DMS 273 treated with DMSO at 0.1 percent for 48 hours (cell line): Measurements from ENCODE around the gene NOTUM.

ENCODE experiments used
- DNase-seq: peaks from one replicate; lab custom pipeline; 2025; lab: John Stamatoyannopoulos, UW

The NOTUM gene

DNA sequence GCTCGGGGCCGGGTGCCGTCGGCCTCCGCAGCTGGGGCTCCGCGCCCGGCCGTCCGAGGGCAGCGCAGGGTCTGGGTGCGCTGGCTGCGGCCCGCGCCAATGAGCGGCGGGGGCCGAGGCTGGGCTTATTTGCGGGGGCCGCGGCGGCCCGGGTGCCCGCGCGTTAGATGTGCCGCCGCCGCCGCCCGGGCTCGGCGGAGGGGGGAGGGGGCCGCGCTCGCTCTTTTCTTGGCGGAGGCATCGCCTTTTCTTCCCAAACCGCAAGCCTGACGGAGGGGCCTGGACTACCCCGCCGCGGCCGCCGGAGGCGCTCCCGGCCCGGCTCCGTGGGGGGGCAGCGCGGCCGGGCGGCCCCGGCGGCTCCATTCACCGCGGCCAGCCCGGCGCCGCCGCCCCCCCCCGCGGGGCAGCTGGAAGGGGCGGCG is at the start of gene NOTUM:
TSS of gene NOTUM (minus strand) at position 101 of the 425 bp plus-strand sequence. CDS start 278 bp downstream, outside the sequence.
- no peak for DNase-seq

- DNase-seq, result no peak
Measured at GRCh38 chr17:82009413-82009812, 48.4 kb upstream of the NOTUM start.

- DNase-seq, result no peak
Measured at GRCh38 chr17:82008941-82009405, 48.0 kb upstream of the NOTUM start.

- DNase-seq, result no peak
Measured at GRCh38 chr17:82008258-82008940, 47.4 kb upstream of the NOTUM start.

DNA sequence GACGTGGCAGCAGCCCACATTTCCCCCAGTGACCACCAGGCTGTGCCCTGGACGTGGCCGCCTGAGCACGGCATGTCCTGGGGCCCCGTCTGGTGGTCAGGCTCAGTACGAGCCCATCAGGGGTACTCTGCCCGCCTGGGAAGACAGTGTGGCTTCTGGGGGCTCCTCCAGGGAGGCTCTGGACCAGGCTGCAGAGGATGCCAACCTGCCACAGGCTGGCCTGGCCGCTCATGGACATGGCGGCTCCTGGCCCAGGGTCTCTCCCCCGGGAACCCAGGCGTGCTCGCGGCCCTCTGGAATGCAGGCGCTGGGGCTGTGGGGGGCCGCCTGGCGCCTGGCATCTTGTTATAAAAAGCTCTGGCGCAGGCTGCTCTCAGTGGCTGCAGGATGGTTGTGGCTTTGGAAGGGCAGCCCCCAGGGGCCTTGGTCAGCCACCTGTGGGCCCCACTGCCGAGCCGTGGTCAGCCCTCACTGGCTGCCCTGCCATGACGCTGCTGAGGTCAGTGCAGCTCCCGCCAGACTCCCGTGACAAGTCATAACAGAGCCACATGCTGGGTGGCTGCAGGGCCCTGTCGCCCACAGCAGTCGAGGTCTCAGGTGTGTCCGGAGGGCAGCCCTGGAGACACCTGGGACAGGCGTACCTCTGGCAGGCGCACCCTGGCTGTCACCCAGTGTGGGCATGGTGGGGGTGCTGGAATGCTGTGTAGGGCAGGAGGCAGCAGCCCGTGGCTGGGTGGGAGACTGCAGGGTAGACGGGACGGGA is 46.7 kb upstream of the NOTUM start:
- DNase-seq, result no peak

- DNase-seq, result no peak
Measured at GRCh38 chr17:82007228-82007494, 46.2 kb upstream of the NOTUM start.

DNA sequence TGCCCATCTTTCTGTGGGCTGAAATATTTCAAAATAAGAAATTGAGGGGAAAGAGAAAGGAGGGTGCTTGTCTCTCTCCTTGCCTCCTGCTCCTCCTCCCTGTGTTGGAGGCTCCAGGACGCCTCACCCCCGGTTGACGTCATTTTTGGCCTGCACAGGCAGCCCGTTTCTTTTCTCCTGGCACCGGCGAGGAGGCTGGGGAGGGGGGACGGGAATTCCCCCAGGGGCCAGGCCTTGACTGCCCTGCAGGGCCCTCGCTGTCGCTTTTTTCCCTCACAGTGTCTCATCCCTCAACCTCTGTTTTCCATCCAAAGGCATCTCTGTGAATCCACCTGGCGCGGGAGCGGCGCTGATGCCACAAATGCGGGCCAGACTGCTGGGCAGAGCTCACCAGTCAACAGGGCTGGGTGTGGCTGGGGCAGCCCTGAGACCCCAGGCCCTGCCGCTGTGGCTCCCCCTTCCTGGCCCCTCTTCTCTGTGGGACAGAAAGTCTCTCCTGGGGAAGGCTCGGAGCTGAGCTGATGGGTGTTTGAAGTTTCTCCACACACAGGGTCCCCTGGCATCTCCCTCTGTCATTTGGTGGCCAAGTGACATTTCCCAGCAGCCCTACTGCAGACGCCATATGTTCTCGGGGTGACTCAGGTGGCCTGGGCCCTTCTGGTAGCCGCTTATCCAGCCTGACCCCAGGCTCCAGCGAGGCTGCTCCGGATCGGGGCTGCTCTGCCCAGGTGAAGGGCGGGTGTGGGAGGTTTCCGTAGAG is 45.7 kb upstream of the NOTUM start:
- DNase-seq, result no peak

DNA sequence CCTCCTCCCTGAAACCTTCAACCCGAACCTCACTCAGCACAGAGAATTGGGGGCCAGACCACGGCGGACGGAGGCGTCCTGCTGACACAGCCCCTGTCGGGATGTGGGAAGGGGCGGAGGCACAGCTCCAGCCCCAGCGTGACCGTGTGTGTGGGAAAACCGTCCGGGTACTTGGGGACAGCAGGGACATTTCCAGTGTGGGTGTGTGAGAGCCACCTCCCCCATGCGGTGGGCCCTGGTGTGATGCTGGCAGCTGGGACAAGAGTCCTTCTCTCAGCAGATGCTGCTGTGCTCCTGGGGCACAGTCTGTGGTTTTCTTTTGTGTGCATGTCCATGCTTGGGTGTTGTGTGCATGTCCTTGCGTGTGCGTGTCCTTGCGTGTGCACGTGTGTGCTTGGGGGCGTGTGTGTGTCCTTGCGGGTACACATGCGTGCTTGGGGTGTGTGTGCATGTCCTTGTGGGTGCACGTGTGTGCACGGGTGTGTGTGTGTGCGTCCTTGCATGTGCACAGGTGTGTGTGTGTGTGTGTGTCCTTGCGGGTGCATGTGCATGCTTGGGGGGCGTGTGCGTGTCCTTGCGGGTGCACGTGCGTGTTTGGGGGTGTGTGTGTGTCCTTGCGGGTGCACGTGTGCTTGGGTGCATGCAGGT is 44.8 kb upstream of the NOTUM start:
- DNase-seq, result no peak

- no peak for DNase-seq
Measured at GRCh38 chr17:82004517-82005455, 43.8 kb upstream of the NOTUM start.

DNA sequence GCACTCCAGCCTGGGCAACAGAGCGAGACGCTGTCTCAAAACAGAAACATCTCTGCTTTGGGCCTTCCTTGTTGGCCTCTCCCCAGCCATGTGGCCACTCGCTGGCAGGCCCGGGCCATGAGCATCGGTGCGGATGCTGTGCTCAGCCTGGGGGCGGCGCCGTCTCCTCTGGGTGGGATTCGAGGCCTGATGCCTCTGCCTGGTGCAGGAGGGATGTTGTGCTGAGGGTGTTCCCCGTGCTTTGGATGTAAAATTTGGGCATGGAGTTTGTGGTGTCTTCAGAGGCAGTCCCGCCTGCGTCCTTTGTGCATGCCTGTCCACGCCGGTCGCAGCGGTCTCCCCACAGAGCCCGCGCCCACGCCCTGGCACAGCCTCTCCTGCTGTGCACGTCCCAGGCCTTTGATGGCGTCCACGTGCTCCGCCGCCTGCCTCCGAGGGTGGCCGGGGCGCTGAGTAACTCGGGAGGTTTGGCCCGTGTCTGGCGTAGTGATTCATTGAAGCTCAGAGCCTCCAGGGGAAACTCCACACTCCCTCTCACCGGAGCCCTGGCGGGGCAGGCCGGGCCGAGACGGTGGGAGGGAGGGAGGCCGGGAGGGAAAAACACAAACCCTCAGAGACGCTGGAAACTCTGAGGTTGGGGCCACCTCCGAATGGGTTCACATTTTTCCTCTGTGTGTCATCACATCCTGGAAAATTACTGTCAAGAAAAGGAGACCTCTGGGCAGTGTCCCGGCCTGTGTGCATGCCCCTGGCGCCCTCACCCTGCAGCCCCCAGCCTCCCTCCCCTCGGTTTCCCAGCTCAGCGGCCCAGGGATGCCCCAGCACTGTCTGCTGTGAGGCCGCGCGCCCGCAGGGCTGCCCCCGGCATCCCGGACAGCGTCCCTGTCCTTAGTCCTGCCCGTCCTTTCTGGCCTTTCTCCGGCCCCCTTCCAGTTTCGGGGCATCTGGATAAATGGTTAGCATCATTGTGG is 42.7 kb upstream of the NOTUM start:
- no peak for DNase-seq

DNA sequence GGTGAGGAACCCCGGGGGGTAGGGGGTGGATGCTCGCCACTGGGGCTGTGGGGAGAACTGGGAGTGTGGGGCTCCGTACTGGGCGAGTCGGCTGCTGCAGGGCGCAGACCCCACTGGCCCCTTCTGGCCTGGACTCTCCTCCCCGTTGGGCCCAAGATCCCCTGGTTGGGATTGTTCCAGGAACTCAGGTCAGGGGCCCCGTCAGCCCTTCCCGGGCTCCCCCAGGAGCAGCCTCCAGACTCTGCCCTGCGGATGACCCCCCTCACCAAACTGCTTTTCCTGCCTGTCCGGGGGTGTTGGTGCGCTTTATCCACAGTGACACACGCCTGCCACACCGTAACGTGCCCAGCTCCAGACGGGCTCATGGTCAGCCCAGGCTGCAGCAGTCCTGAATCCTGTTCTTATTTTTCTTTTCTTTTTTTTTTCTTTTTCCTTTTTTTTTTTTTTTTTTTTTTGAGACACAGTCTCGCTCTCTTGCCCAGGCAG is 40.6 kb upstream of the NOTUM start:
- no peak for DNase-seq

DNA sequence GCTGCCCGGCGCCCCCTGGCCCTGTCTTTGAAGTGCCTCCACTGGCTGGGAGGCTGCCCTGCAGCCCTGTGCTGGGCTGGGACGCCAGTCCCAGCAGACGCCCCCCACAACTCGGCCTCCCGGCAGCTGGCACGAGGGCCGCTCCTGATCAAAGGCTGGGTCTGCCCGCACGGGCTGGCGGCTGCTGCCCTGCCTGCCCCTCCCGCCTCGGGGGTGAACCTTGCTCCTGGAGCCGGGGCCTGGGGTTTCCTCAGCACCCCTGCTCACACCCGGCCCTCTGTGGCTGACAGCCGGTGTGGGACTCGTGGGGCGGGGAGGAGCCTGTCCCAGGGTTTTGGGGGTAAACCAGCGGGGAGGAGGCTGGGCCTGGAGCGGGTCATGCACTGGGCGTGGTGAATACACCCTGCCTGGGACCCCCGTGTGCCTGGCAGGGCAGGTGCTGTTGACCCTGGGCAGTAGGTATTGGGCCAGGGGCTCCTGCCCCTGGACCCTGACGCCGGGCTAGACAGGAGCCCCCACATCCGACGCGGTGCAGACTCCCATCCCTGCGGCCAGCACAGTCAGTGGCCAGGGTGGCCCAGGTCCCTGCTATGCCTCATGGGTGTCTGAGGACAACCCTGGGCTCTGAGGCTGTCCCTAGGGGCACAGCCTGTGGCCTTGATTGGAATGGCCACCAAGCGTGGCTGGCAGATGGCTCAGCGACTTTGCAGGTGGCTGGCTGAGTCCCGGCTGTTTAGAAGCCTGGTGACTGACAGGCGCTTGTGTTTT is 40.0 kb upstream of the NOTUM start:
- DNase-seq, result no peak

GRCh38 chr17:81999976-82000802 is 39.2 kb upstream of the NOTUM start:
- DNase-seq, result no peak

DNA sequence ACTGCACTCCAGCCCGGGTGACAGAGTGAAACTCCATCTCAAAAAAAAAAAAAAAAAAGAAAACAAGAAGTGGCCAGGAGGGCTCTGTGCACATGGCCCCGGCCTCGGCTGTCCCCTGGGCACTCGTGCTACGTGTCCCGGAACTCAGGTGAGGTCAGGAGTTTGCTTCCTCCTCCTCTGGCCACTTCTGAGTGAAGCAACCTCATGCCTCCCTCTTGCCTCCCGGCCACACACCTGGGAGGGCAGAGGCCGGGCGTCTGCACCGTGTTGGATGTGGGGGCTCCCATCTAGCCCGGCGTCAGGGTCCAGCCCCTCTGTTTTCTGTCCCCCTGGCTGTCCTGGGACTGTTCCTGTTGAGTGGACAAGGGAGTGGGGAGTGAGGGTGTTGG is 38.6 kb upstream of the NOTUM start:
- DNase-seq, result no peak

- DNase-seq, result no peak
Measured at GRCh38 chr17:81998691-81999438, 37.9 kb upstream of the NOTUM start.

GRCh38 chr17:81998212-81998611 is 37.2 kb upstream of the NOTUM start:
- DNase-seq, result no peak

- DNase-seq, result no peak
Measured at GRCh38 chr17:81996757-81997441, 35.9 kb upstream of the NOTUM start.
